HepG2 (cell line): ENCODE results near the gene HOXA7. TPM values are rescaled to one million over a fixed set of nuclear protein-coding genes. Genes with fewer than 3 reads are reported as not detected.

Source experiments
- ATAC-seq: fragments of 200-7000 bp; cut with Tn5 transposase; 3 replicates; pipeline ENCODE4 v1.9.1; 2020; ENCODE audit warnings: mild to moderate bottlenecking, moderate library complexity
- BruUV-seq: library from RNA; stranded (reverse); fragments of 400-500 nt; replicated peaks from 2 replicates; lab custom pipeline; 2021; lab: Mats Ljungman, UMichigan
- CTCF ChIA-PET: fragments of 300-600 bp; formaldehyde crosslinking; extraction: SDS; loops from one replicate; lab custom pipeline; 2021; ENCODE audit warnings: low total read pairs, inconsistent platforms, low intra/inter-chr PET ratio; lab: Yijun Ruan, JAX
- POLR2A ChIA-PET: fragments of 350-600 bp; sonication (Branson Sonifier 250); formaldehyde crosslinking; loops from one replicate; lab custom pipeline; 2020; ENCODE audit warnings: antibody characterized with exemption, inconsistent platforms; lab: Yijun Ruan, JAX
- DNase-seq: peaks from one replicate; pipeline ENCODE4 v3.0.0-alpha.2; 2015; ENCODE audit warnings: low spot score
- FAIRE-seq: peaks from 3 replicates; lab custom pipeline; 2011; peaks lifted over from hg19 to GRCh38; lab: Jason Lieb, UNC
- H2AFZ ChIP-seq: one replicate; pipeline ENCODE4 v1.6.1; 2011; ENCODE audit warnings: low read length, inconsistent platforms
- H3K27ac ChIP-seq: fragments of 300-600 bp; 3 replicates; pipeline ENCODE4 v1.8.0; 2011; ENCODE audit warnings: mixed run types, mild to moderate bottlenecking, mixed read lengths, low read length, inconsistent platforms; ENCODE audit not compliant: insufficient read depth; ENCODE audit errors: extremely low read length
- H3K27me3 ChIP-seq, 2 experiments: fragments of 200-600 bp in 1 of 2; 2 replicates in 1 of 2; 3 replicates in 1 of 2; pipeline versions ENCODE4 v1.6.0 to v1.8.0; 2011; ENCODE audit warnings: low read length in 2 of 2, mild to moderate bottlenecking in 2 of 2, moderate library complexity in 2 of 2, inconsistent platforms in 1 of 2; ENCODE audit not compliant: insufficient read depth in 2 of 2, control insufficient read depth in 1 of 2
- H3K36me3 ChIP-seq, 2 experiments: fragments of 200-600 bp in 1 of 2; replicated peaks in 1 of 2; 2 replicates in 1 of 2; 3 replicates in 1 of 2; pipeline versions ENCODE4 v1.5.1 to v1.8.0; 2011; ENCODE audit warnings: low read length in 2 of 2, inconsistent platforms in 1 of 2; ENCODE audit not compliant: insufficient read depth in 2 of 2, control insufficient read depth in 1 of 2
- H3K4me1 ChIP-seq: 2 replicates; pipeline ENCODE4 v1.5.1; 2012; ENCODE audit warnings: low read length, inconsistent platforms; ENCODE audit not compliant: insufficient read depth
- H3K4me2 ChIP-seq: 2 replicates; pipeline ENCODE4 v1.6.0; 2011; ENCODE audit warnings: low read depth, low read length, inconsistent platforms
- H3K4me3 ChIP-seq, 3 experiments: fragments of 200-600 bp in 1 of 3; sonication (generic), shearing (Covaris generic) in 1 of 3; replicated peaks in 1 of 3; 2 replicates each; pipeline ENCODE4 v1.5.1; 2011 to 2016; ENCODE audit warnings: low read length in 3 of 3, inconsistent platforms in 2 of 3, low read depth in 2 of 3, mild to moderate bottlenecking in 2 of 3, control low read depth in 1 of 3, mixed read lengths in 1 of 3; ENCODE audit not compliant: insufficient read depth in 1 of 3
- H3K79me2 ChIP-seq: one replicate; pipeline ENCODE4 v1.6.1; 2011; ENCODE audit warnings: low read length, inconsistent platforms; ENCODE audit not compliant: insufficient read depth
- H3K9ac ChIP-seq: 2 replicates; pipeline ENCODE4 v1.6.0; 2011; ENCODE audit warnings: mild to moderate bottlenecking, low read depth, low read length, inconsistent platforms; ENCODE audit not compliant: insufficient read depth
- H3K9me3 ChIP-seq: 2 replicates; pipeline ENCODE4 v1.5.1; 2012; ENCODE audit warnings: mild to moderate bottlenecking, low read length
- H4K20me1 ChIP-seq: 2 replicates; pipeline ENCODE4 v1.6.0; 2011; ENCODE audit warnings: inconsistent platforms, mild to moderate bottlenecking, low read length, moderate library complexity; ENCODE audit not compliant: insufficient read depth
- AGO2 ChIP-seq: fragments of 200-400 bp; formaldehyde crosslinking; optimal IDR thresholded peaks from 2 replicates; pipeline ENCODE3; 2017; ENCODE audit warnings: mild to moderate bottlenecking, low read depth, low read length, moderate library complexity
- HIVEP1 ChIP-seq: sonication (generic); formaldehyde crosslinking; IDR thresholded peaks from 2 replicates; pipeline ENCODE4 v1.4.0; 2020; ENCODE audit warnings: mild to moderate bottlenecking, missing genetic modification reagents
- HNRNPLL ChIP-seq: fragments of 200-400 bp; formaldehyde crosslinking; IDR thresholded peaks from 2 replicates; pipeline ENCODE4 v1.6.1; 2017; ENCODE audit warnings: mild to moderate bottlenecking, low read depth, low read length; ENCODE audit not compliant: poor library complexity, severe bottlenecking
- POLR2G ChIP-seq: fragments of 200-400 bp; formaldehyde crosslinking; IDR thresholded peaks from 2 replicates; pipeline ENCODE4 v1.6.1; 2018; ENCODE audit warnings: mild to moderate bottlenecking, low read depth, low read length, moderate library complexity
- RBFOX2 ChIP-seq: fragments of 200-400 bp; formaldehyde crosslinking; IDR thresholded peaks from 2 replicates; pipeline ENCODE4 v1.6.1; 2017; ENCODE audit warnings: low read depth, mild to moderate bottlenecking, low read length
- THAP7 ChIP-seq: sonication (generic); formaldehyde crosslinking; IDR thresholded peaks from 2 replicates; pipeline ENCODE4 v1.8.1; 2023; ENCODE audit warnings: mild to moderate bottlenecking, missing genetic modification reagents
- ZKSCAN5 ChIP-seq: sonication (generic); formaldehyde crosslinking; IDR thresholded peaks from 2 replicates; pipeline ENCODE4 v1.5.1; 2020; ENCODE audit warnings: mild to moderate bottlenecking, missing genetic modification reagents
- WGBS: methylation state at CpG from one replicate; pipeline ENCODE4 v1.1.6; 2017; ENCODE audit warnings: low lambda C conversion rate; 5-methylcytosine and 5-hydroxymethylcytosine counted together
- in situ Hi-C: cut with HindIII; loops from 2 replicates; pipeline ENCODE4 v1.10.0; 2017; ENCODE audit warnings: low pct_unique_long_range_greater_than_20kb; ENCODE audit not compliant: extremely low pct_ligation_motif_present
- intact Hi-C: fragments of 100-400 bp; cut with micrococcal nuclease; formaldehyde crosslinking; loops from one replicate; pipeline ENCODE4 v1.10.0; 2022; ENCODE audit not compliant: unreplicated experiment
- polyA plus RNA-seq, 8 experiments: library from polyadenylated mRNA; depleted of rRNA in 3 of 8; stranded (reverse) in 7 of 8; unstranded in 1 of 8; fragments of >200 nt; fragmentation: Illumina TruSeq in 4 of 8; extraction: Trizol in 4 of 8; gene quantifications; 2 replicates each; pipeline versions ENCODE4 v1.2.1 to v1.2.3, GENCODE V29; 2011 to 2016; ENCODE audit warnings: low read depth in 4 of 8, missing spikeins in 1 of 8, mixed read lengths in 1 of 8; ENCODE audit not compliant: insufficient read depth in 1 of 8
- total RNA-seq, 5 experiments: library from RNA; depleted of rRNA; stranded (reverse); fragments of >200 nt; fragmentation: Illumina TruSeq; extraction: Trizol; gene quantifications; 2 replicates each; pipeline ENCODE4 v1.2.3, GENCODE V29; 2016; ENCODE audit warnings: low read depth in 1 of 5

The HOXA7 gene
- total and polyA plus RNA-seq, 2 of the 13 experiments (the other 11 are each of a cell fraction or from before 2014, with no cell fraction given) = 0.05 TPM; not detected in 1

DNA sequence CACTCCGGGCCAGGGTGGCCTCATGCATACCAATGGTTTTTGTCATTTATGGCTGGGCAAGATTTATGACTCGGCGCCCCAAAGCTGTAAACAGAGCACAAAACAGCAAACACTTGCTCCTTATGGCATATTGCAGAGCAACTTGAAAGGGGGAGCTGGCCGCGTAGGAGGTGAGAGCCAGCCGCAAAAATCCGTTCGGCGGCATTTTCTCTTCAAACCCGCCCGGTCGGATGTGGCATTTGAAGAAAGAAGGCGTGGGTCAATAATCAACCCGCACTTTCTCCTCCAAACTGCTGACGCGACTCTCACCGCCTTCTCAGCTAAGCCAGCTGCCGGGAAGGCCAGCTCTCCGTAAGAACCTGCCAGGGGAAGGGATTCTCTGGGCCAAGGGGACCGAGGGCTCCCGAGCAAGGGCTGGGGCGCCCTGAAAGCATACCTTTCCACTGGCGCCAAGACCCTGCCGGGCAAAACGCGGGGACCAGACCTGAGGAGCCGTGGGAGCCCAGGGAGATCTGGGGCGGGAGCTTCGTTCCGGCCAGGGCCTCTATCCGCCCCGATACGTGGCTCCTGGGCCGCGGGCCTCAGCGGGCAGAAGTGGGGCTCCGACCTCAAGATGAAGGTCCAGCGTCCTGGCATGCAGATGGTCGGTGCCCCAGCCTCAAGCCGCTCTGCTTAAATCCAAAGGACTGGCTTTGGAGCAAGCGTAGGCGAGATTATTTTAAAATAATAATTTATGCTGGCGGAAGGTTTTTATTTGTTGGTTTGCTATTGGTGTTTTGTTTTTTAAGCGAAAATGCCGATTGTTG lies 41.1 kb downstream of the HOXA7 start:
- POLR2A ChIA-PET = no interaction called here
- no peak for DNase-seq
- in situ Hi-C loops = no loop called here
- intact Hi-C loops = no loop called here
- peaks cover 38% of the 10 kb centered on the region for H3K79me2 ChIP-seq
- peaks cover 39% of the 10 kb centered on the region for H3K4me1 ChIP-seq
- H4K20me1 ChIP-seq = peaks cover 13% of the 10 kb centered on the region
- CTCF ChIA-PET = no interaction called here
- H3K27ac ChIP-seq = no peak overlapping the region
- FAIRE-seq = no peak
- TF ChIP-seq THAP7 (CRISPR knock-in tag) (no peak), AGO2 (peak; percentile 92), HNRNPLL (peak; percentile 19), HIVEP1 (CRISPR knock-in tag) (no peak), POLR2G (0 out of 2 replicates have a peak, but pooled peaks have one; percentile 27), ZKSCAN5 (CRISPR knock-in tag) (no peak), RBFOX2 (peak; percentile 69)
- no peak overlapping the region for H3K4me2 ChIP-seq
- WGBS = 97% methylated on average over 45 of the region's 45 CpGs
- H3K9ac ChIP-seq = no peak overlapping the region
- no peaks in the 10 kb centered on the region for H3K9me3 ChIP-seq
- no peaks in the 10 kb centered on the region for H3K27me3 ChIP-seq
- BruUV-seq = no TSS peak
- H3K36me3 ChIP-seq = peaks cover 0 to 6% of the 10 kb centered on the region in 2 experiments; a peak in 3 of 5 replicates
- H2AFZ ChIP-seq = no peak overlapping the region
- no peak overlapping the region for H3K4me3 ChIP-seq
- no peak for ATAC-seq
